ENCODE measurements around the gene KIF16B.
"Not testable (repeated sequence)": the region's sequence is repeated elsewhere in the genome, so short reads cannot be mapped to it uniquely, and the experiment has no call there.

The KIF16B gene

DNA sequence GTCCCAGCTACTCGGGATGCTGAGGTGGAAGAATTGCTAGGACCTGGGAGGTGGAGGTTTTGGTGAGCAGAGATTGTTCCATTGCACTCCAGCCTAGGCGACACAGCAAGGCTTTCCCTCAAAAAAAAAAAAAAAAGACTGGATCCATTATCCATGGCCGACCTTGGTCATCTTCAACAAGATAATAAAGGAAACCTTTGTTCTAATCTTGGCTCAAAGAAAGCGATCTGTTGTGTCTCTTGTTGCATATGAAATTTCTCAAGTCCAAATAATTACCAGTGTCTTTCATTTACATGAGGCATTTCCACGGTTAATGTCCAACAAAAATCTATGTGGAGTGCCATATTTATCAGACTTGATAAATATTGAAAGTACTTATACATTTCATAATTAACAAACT, 23.7 kb upstream of the KIF16B start:
- Histone ChIP-seq H3K36me3 (ENCODE audit: insufficient read depth, low read length) (no peaks in the 10 kb centered on the region), H3K4me1 (ENCODE audit: insufficient read depth, low read length) (no peaks in the 10 kb centered on the region), H3K27me3 (ENCODE audit: insufficient read depth, low read length, poor library complexity) (no peaks in the 10 kb centered on the region), H3K79me2 (ENCODE audit: insufficient read depth, low read length) (no peaks in the 10 kb centered on the region), H2AFZ (ENCODE audit: low read depth, low read length) (no peak overlapping the region), H3K9me3 (ENCODE audit: insufficient read depth, low read length, severe bottlenecking) (no peaks in the 10 kb centered on the region), H4K20me1 (ENCODE audit: insufficient read depth, low read length) (no peaks in the 10 kb centered on the region), H3K9ac (ENCODE audit: low read depth, low read length) (no peak overlapping the region), H3K27ac (ENCODE audit: low read length) (no peak overlapping the region), H3K4me3 (ENCODE audit: low read depth in 1 of 2, low read length in 2 of 2) (no peak overlapping the region), H3K4me2 (ENCODE audit: insufficient read depth, low read length) (no peak overlapping the region)
- TF ChIP-seq, protein P1, sequence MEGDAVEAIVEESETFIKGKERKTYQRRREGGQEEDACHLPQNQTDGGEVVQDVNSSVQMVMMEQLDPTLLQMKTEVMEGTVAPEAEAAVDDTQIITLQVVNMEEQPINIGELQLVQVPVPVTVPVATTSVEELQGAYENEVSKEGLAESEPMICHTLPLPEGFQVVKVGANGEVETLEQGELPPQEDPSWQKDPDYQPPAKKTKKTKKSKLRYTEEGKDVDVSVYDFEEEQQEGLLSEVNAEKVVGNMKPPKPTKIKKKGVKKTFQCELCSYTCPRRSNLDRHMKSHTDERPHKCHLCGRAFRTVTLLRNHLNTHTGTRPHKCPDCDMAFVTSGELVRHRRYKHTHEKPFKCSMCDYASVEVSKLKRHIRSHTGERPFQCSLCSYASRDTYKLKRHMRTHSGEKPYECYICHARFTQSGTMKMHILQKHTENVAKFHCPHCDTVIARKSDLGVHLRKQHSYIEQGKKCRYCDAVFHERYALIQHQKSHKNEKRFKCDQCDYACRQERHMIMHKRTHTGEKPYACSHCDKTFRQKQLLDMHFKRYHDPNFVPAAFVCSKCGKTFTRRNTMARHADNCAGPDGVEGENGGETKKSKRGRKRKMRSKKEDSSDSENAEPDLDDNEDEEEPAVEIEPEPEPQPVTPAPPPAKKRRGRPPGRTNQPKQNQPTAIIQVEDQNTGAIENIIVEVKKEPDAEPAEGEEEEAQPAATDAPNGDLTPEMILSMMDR (IDR thresholded peaks at IDR 0.05; ENCODE audit: borderline replicate concordance, extremely low read depth, low read length, poor library complexity, severe bottlenecking), result no peak
- TF ChIP-seq EZH2 (IDR thresholded peaks at IDR 0.05; ENCODE audit: borderline replicate concordance, low read depth, low read length, severe bottlenecking), result no peak
- no peak for ATAC-seq (ENCODE audit: insufficient read depth, low read depth)
- no peak for DNase-seq

DNA sequence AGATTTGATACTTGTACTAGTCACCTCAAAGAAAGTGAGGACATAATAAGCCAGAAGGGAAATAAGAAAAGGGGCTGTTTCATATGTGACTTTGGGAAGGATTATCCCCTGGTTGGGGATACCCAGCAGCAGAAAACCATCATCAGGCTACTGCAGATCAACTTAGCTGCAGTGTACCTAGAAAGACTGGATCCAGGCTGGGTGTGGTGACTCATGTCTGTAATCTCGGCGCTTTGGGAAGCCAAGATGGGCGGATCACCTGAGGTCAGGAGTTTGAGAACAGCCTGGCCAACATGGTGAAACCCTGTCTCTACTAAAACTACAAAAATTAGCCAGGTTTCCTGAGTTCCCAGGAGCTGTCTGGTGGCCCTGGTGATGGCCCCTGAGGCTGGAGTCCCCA, 23.2 kb upstream of the KIF16B start:
- H3K9ac ChIP-seq (ENCODE audit: low read depth, low read length); H3K36me3 ChIP-seq (ENCODE audit: insufficient read depth, low read length); H3K79me2 ChIP-seq (ENCODE audit: insufficient read depth, low read length); ATAC-seq (ENCODE audit: insufficient read depth, low read depth); DNase-seq; H2AFZ ChIP-seq (ENCODE audit: low read depth, low read length); H3K4me2 ChIP-seq (ENCODE audit: insufficient read depth, low read length); H3K27ac ChIP-seq (ENCODE audit: low read length); H4K20me1 ChIP-seq (ENCODE audit: insufficient read depth, low read length); H3K27me3 ChIP-seq (ENCODE audit: insufficient read depth, low read length, poor library complexity); H3K9me3 ChIP-seq (ENCODE audit: insufficient read depth, low read length, severe bottlenecking); H3K4me3 ChIP-seq (ENCODE audit: low read depth in 1 of 2, low read length in 2 of 2); H3K4me1 ChIP-seq (ENCODE audit: insufficient read depth, low read length): not testable (repeated sequence)

DNA sequence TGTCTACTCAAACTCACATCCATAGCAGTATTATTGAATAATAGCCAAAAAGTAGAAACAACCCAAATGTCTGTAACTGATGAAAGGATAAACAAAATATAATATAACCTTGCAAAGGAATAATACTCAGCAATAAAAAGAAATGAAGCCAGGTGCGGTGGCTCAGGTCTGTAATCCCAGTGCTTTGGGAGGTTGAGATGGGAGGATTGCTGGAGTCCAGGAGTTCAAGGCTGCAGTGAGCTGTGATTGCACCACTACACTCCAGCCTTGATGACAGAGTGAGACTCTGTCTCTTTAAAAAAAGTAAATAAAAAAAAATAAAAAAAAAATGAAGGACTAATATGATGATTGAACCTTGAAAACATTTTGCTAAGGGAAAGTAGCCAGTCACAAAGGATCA, 22.1 kb upstream of the KIF16B start:
- TF ChIP-seq EZH2 (IDR thresholded peaks at IDR 0.05; ENCODE audit: borderline replicate concordance, low read depth, low read length, severe bottlenecking), result no peak
- TF ChIP-seq, protein P1 (IDR thresholded peaks at IDR 0.05; ENCODE audit: borderline replicate concordance, extremely low read depth, low read length, poor library complexity, severe bottlenecking), result no peak
- Histone ChIP-seq H3K27me3 (ENCODE audit: insufficient read depth, low read length, poor library complexity) (no peaks in the 10 kb centered on the region), H3K4me2 (ENCODE audit: insufficient read depth, low read length) (no peak overlapping the region), H3K79me2 (ENCODE audit: insufficient read depth, low read length) (no peaks in the 10 kb centered on the region), H2AFZ (ENCODE audit: low read depth, low read length) (no peak overlapping the region), H3K4me1 (ENCODE audit: insufficient read depth, low read length) (no peaks in the 10 kb centered on the region), H3K9me3 (ENCODE audit: insufficient read depth, low read length, severe bottlenecking) (no peaks in the 10 kb centered on the region), H3K36me3 (ENCODE audit: insufficient read depth, low read length) (no peaks in the 10 kb centered on the region), H3K27ac (ENCODE audit: low read length) (no peak overlapping the region), H3K9ac (ENCODE audit: low read depth, low read length) (no peak overlapping the region), H3K4me3 (ENCODE audit: low read depth in 1 of 2, low read length in 2 of 2) (no peak overlapping the region), H4K20me1 (ENCODE audit: insufficient read depth, low read length) (no peaks in the 10 kb centered on the region)
- DNase-seq, result no peak
- no peak for ATAC-seq (ENCODE audit: insufficient read depth, low read depth)

DNA sequence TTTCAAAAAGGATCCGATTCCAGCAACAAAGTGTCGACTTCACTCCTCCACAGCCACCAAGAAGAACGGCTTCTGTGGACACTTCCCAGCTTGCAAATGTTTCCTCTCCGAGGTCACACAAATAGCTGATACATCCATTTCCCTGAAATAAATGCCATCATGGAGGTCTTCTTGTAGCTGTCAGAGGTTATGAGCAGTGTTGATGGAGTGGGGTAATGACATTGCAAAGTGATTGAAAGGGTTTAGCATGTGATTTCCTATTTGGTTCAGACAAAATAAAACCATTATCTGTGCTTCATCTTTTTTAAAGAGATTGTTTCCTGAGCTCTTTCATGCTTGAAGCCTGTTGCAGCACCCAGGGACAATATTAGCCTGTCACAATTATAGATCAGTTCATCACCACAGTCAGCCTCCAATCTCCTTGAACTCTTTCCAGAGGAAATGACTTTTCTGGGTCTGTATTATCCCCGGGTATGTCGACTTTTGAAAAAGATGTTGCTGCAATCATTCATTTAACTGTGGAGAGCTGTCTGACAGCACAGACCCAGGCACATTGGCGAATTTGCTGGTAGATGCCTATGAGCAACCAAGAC, 16.9 kb upstream of the KIF16B start:
- no peak overlapping the region for H3K4me3 ChIP-seq (ENCODE audit: low read depth in 1 of 2, low read length in 2 of 2)
- no peak overlapping the region for H2AFZ ChIP-seq (ENCODE audit: low read depth, low read length)
- H4K20me1 ChIP-seq (ENCODE audit: insufficient read depth, low read length), result no peaks in the 10 kb centered on the region
- H3K4me2 ChIP-seq (ENCODE audit: insufficient read depth, low read length), result no peak overlapping the region
- no peaks in the 10 kb centered on the region for H3K4me1 ChIP-seq (ENCODE audit: insufficient read depth, low read length)
- H3K27ac ChIP-seq (ENCODE audit: low read length), result no peak overlapping the region
- H3K27me3 ChIP-seq (ENCODE audit: insufficient read depth, low read length, poor library complexity), result no peaks in the 10 kb centered on the region
- no peak overlapping the region for H3K9ac ChIP-seq (ENCODE audit: low read depth, low read length)
- DNase-seq, result no peak
- H3K36me3 ChIP-seq (ENCODE audit: insufficient read depth, low read length), result no peaks in the 10 kb centered on the region
- no peaks in the 10 kb centered on the region for H3K79me2 ChIP-seq (ENCODE audit: insufficient read depth, low read length)
- TF ChIP-seq EZH2 (IDR thresholded peaks at IDR 0.05; ENCODE audit: borderline replicate concordance, low read depth, low read length, severe bottlenecking), result no peak
- TF ChIP-seq, protein P1 (IDR thresholded peaks at IDR 0.05; ENCODE audit: borderline replicate concordance, extremely low read depth, low read length, poor library complexity, severe bottlenecking), result no peak
- H3K9me3 ChIP-seq (ENCODE audit: insufficient read depth, low read length, severe bottlenecking), result no peaks in the 10 kb centered on the region
- ATAC-seq (ENCODE audit: insufficient read depth, low read depth), result no peak

Data from DND-41 (cell line).